HG03139 (cell line): ENCODE results near the gene SDK2.

Experiments
- ATAC-seq: cut with Tn5 transposase; IDR thresholded peaks from one replicate; pipeline ENCODE4 v1.9.1; 2021; ENCODE audit not compliant: unreplicated experiment

Gene SDK2

GRCh38 chr17:73613271-73614233 lies 30.7 kb downstream of the SDK2 start:
- ATAC-seq, result no peak

GRCh38 chr17:73612031-73612472 lies 32.2 kb downstream of the SDK2 start:
- ATAC-seq, result no peak

- ATAC-seq, result no peak
Measured at GRCh38 chr17:73611630-73612029, 32.6 kb downstream of the SDK2 start.

GRCh38 chr17:73610331-73610911 lies 33.8 kb downstream of the SDK2 start:
- no peak for ATAC-seq

GRCh38 chr17:73609758-73610157 lies 34.5 kb downstream of the SDK2 start:
- ATAC-seq, result no peak

GRCh38 chr17:73609060-73609459 lies 35.2 kb downstream of the SDK2 start:
- ATAC-seq, result no peak

- ATAC-seq, result no peak
Measured at GRCh38 chr17:73605444-73605843, 38.8 kb downstream of the SDK2 start.

GRCh38 chr17:73604476-73604875 lies 39.8 kb downstream of the SDK2 start:
- ATAC-seq, result no peak

GRCh38 chr17:73603971-73604370 lies 40.3 kb downstream of the SDK2 start:
- ATAC-seq, result no peak

- ATAC-seq, result no peak
Measured at GRCh38 chr17:73600103-73600871, 44.0 kb downstream of the SDK2 start.

GRCh38 chr17:73599599-73599998 lies 44.6 kb downstream of the SDK2 start:
- no peak for ATAC-seq

GRCh38 chr17:73598212-73598611 lies 46.0 kb downstream of the SDK2 start:
- no peak for ATAC-seq

- ATAC-seq, result no peak
Measured at GRCh38 chr17:73595931-73596330, 48.3 kb downstream of the SDK2 start.

GRCh38 chr17:73595479-73595878 lies 48.8 kb downstream of the SDK2 start:
- ATAC-seq, result no peak

GRCh38 chr17:73595068-73595467 lies 49.2 kb downstream of the SDK2 start:
- ATAC-seq, result no peak

- ATAC-seq, result no peak
Measured at GRCh38 chr17:73594598-73594997, 49.6 kb downstream of the SDK2 start.

- no peak for ATAC-seq
Measured at GRCh38 chr17:73594025-73594424, 50.2 kb downstream of the SDK2 start.

- ATAC-seq, result no peak
Measured at GRCh38 chr17:73593249-73593965, 50.8 kb downstream of the SDK2 start.

- no peak for ATAC-seq
Measured at GRCh38 chr17:73592501-73592961, 51.7 kb downstream of the SDK2 start.

- no peak for ATAC-seq
Measured at GRCh38 chr17:73592079-73592415, 52.2 kb downstream of the SDK2 start.
